ENCODE results near the gene ATP13A4. TPM values are rescaled to one million over a fixed set of nuclear protein-coding genes. Genes with fewer than 3 reads are reported as not detected.

Gene ATP13A4
- total RNA-seq, 1 donor from 2014 or later, result 6.8 TPM

DNA sequence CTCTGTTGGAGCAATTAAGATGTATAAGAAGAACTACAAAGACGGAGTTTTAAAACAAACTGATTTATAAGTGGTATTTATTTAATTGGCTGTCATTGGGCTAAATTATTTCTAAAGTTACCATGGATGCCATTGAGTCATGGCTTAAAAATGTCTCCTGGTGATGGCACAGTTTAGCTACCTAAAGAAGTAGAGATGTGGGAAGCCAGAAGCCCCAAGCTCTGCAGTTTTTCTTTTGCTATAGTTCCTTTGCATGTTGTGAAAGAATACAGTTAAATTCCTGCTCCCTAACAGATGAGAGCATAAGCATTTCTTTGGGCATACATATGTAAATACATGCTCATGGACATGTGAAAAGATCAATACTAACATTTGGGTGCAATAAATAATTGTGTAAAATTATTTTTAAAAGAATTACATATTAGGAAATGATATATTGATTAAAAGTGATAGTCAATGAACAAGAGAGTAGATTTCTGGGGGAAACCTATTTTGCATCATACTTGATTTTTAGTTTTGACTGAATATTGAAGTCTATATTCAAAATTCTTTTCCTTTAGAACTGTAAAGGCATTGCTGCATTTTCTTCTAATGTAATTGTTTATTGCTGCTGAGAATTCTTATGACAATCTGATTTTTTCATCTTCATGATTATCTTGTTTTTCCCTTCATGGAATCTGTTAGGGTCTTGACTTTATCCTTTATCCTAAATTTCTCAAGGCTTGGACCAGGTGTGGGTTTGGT, 40.4 kb upstream of the ATP13A4 start:
- Mint-ChIP-seq H3K9me3 (ENCODE audit: low read depth) (no peaks in the 10 kb centered on the region), H3K4me3 (ENCODE audit: low read depth) (peak overlapping the region; percentile 90), H3K4me1 (ENCODE audit: low read depth) (peaks cover 25% of the 10 kb centered on the region), H3K36me3 (ENCODE audit: insufficient read depth) (peaks cover 22% of the 10 kb centered on the region), H3K27me3 (no peaks in the 10 kb centered on the region), H3K27ac (no peak overlapping the region)
- DNase-seq (ENCODE audit: low spot score, unreplicated experiment), result no peak
- TF ChIP-seq, protein P1, sequence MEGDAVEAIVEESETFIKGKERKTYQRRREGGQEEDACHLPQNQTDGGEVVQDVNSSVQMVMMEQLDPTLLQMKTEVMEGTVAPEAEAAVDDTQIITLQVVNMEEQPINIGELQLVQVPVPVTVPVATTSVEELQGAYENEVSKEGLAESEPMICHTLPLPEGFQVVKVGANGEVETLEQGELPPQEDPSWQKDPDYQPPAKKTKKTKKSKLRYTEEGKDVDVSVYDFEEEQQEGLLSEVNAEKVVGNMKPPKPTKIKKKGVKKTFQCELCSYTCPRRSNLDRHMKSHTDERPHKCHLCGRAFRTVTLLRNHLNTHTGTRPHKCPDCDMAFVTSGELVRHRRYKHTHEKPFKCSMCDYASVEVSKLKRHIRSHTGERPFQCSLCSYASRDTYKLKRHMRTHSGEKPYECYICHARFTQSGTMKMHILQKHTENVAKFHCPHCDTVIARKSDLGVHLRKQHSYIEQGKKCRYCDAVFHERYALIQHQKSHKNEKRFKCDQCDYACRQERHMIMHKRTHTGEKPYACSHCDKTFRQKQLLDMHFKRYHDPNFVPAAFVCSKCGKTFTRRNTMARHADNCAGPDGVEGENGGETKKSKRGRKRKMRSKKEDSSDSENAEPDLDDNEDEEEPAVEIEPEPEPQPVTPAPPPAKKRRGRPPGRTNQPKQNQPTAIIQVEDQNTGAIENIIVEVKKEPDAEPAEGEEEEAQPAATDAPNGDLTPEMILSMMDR (IDR thresholded peaks at IDR 0.05; ENCODE audit: unreplicated experiment), result no peak

DNA sequence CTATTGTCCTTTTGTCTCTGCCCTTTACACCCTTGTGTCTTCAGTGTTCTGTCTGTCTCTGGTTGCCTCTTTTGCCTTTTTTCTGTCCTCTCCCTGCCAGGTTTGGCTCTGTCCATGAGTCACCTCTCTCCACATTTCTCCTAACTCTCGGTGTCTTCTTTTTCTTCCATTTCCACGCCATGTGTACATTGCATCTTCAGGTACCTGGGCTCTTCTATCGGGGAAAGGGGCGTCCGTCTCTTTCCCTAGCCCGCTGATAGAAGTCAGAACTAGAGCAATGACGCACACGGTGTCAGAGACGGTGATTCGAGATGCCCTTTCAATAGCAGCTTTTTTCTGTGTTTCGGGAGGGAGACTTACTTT, 39.0 kb upstream of the ATP13A4 start:
- H3K4me1 Mint-ChIP-seq (ENCODE audit: low read depth), result peaks cover 25% of the 10 kb centered on the region
- H3K4me3 Mint-ChIP-seq (ENCODE audit: low read depth), result peak overlapping the region; percentile 90
- no peaks in the 10 kb centered on the region for H3K9me3 Mint-ChIP-seq (ENCODE audit: low read depth)
- H3K27me3 Mint-ChIP-seq, result no peaks in the 10 kb centered on the region
- peaks cover 13% of the 10 kb centered on the region for H3K36me3 Mint-ChIP-seq (ENCODE audit: insufficient read depth)
- DNase-seq (ENCODE audit: low spot score, unreplicated experiment), result no peak
- peak overlapping the region; percentile 94 for H3K27ac Mint-ChIP-seq
- TF ChIP-seq, protein P1 (IDR thresholded peaks at IDR 0.05; ENCODE audit: unreplicated experiment), result no peak

DNA sequence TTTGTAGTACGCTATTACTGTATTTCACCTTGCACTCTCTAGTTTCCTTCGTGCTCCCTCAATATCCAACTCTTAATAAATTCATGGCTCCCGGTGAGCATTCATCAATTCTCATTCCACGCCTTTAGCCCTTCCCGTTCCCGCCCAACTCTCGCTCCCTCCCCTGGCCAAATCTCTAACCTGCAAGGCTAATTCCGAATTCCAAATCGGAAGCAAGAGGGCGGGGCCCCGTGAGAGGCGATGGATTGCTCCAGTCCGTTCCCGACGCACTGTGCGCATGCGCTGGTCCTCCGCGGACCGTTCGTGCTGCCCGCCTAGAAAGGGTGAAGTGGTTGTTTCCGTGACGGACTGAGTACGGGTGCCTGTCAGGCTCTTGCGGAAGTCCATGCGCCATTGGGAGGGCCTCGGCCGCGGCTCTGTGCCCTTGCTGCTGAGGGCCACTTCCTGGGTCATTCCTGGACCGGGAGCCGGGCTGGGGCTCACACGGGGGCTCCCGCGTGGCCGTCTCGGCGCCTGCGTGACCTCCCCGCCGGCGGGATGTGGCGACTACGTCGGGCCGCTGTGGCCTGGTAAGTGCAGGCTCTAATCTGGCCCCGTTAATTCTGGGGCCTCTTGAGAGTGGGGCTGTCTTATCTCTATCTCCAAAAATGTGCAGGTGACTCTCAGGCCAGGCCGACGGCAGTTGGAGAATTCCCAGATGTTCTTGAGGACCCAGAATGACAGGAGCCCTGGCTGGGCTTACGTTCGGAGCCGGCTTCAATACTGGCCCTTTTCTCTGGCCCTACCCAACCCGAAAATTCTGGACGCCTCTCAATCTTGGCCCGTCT, 38.4 kb upstream of the ATP13A4 start, which contains the start of gene OPA1:
Gene OPA1 (plus strand): TSS at position 368 of the 827 bp plus-strand sequence. CDS start 170 bp downstream, at position 538.
- H3K9me3 Mint-ChIP-seq (ENCODE audit: low read depth), result no peaks in the 10 kb centered on the region
- H3K36me3 Mint-ChIP-seq (ENCODE audit: insufficient read depth), result peaks cover 9% of the 10 kb centered on the region
- H3K27me3 Mint-ChIP-seq, result no peaks in the 10 kb centered on the region
- H3K4me1 Mint-ChIP-seq (ENCODE audit: low read depth), result peaks cover 23% of the 10 kb centered on the region
- peak within 1 kb of the TSS; percentile 94 for H3K27ac Mint-ChIP-seq
- peak; percentile 94 for DNase-seq (ENCODE audit: low spot score, unreplicated experiment)
- peak within 1 kb of the TSS; percentile 90 for H3K4me3 Mint-ChIP-seq (ENCODE audit: low read depth)
- TF ChIP-seq, protein P1 (IDR thresholded peaks at IDR 0.05; ENCODE audit: unreplicated experiment), result peak; percentile 44

DNA sequence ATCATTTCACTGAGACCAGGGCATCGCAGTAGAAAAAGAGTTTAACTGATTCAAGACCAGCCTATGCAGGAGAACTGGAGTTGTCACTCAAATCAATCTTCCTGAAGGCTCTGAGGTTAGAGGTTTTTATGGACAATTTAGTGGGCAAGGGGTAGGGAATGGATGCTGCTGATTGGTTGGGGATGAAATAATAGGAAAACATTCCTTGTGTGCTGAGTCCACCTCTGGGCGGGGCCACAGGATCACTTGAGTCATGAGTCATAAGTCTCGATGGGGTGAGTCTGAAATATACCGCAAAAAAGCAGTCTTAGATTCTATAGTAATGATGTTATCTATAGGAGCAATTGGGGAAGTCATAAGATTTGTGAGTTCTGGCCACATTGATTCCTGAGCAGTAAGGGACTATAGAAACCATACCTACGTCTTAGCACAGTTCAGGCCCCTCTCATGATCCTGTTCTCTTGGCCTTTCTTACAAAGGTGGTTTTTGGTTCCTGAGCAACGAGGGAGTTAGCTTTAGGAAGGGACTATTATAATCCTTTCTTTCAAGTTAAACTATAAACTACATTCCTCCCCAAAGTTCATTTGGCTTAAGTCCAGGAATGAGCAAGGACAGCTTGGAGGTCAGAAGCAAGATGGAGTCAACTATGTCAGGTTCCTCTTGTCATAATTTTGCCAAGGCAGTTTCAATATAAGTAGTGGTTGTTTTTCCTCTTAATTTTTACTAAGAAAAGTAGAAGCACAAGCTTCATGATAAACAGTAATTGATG, 35.6 kb upstream of the ATP13A4 start:
- Mint-ChIP-seq H3K4me1 (ENCODE audit: low read depth) (peaks cover 18% of the 10 kb centered on the region), H3K9me3 (ENCODE audit: low read depth) (no peaks in the 10 kb centered on the region), H3K27ac (no peak overlapping the region), H3K36me3 (ENCODE audit: insufficient read depth) (no peaks in the 10 kb centered on the region), H3K4me3 (ENCODE audit: low read depth) (no peak overlapping the region), H3K27me3 (no peaks in the 10 kb centered on the region)
- TF ChIP-seq, protein P1 (IDR thresholded peaks at IDR 0.05; ENCODE audit: unreplicated experiment), result no peak
- no peak for DNase-seq (ENCODE audit: low spot score, unreplicated experiment)

DNA sequence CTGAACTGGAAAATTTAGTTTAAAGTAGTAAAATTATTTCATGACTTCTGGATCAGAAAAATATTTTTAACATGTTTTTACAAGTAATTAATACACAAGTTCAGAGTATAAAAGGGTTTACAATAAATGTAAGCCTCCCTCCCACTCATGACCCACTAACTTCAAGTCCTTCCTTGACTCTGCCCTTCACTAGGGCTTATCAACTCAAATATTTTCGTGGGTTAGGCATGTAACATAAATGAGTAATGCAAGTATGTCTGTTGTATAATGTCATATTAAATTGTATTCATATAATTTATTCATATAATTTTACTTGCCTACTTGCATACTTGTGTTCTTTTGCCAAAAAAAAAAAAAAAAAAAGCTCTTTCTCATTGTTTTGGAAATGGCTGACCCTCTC, 34.9 kb upstream of the ATP13A4 start:
- Mint-ChIP-seq H3K4me3 (ENCODE audit: low read depth) (no peak overlapping the region), H3K36me3 (ENCODE audit: insufficient read depth) (no peaks in the 10 kb centered on the region), H3K27me3 (no peaks in the 10 kb centered on the region), H3K4me1 (ENCODE audit: low read depth) (peaks cover 15% of the 10 kb centered on the region), H3K27ac (no peak overlapping the region), H3K9me3 (ENCODE audit: low read depth) (no peaks in the 10 kb centered on the region)
- TF ChIP-seq, protein P1 (IDR thresholded peaks at IDR 0.05; ENCODE audit: unreplicated experiment), result no peak
- DNase-seq (ENCODE audit: low spot score, unreplicated experiment), result no peak

Data from progenitor cell of endocrine pancreas (in vitro differentiated cells).